H1 (cell line): ENCODE data around the gene GRIPAP1. TPM values are rescaled to one million over a fixed set of nuclear protein-coding genes. Genes with fewer than 3 reads are reported as not detected.

ENCODE experiments used
- BACH1 ChIP-seq: IDR thresholded peaks from 2 replicates; pipeline ENCODE4 v1.6.1; 2012; ENCODE audit warnings: low read length, improper control_type of control experiment
- SUZ12 ChIP-seq: fragments of 200-600 bp; sonication (generic); IDR thresholded peaks from 2 replicates; pipeline ENCODE4 v1.6.1; 2012; ENCODE audit warnings: mild to moderate bottlenecking, inconsistent platforms, low read length, moderate library complexity, mixed read lengths
- polyA plus RNA-seq, 7 experiments: library from polyadenylated mRNA; depleted of rRNA in 3 of 7; stranded (reverse) in 5 of 7; unstranded in 2 of 7; fragments of >200 nt in 5 of 7; fragments of 200-250 nt in 2 of 7; gene quantifications; 1 replicate in 5 of 7; 2 replicates in 1 of 7; 4 replicates in 1 of 7; pipeline versions ENCODE4 v1.2.1 to v1.2.3, GENCODE V29; 2011 to 2013; ENCODE audit warnings: missing spikeins in 2 of 7, mixed read lengths in 2 of 7
- total RNA-seq: library from RNA; stranded (reverse); fragmentation: NEBNext Ultra II Directional; extraction: Animal tissue kit (Norgen Biotek cat#: 25700); gene quantifications from 2 replicates; pipeline ENCODE4 v1.2.1, GENCODE V29; 2021

GRIPAP1 gene
- total and polyA plus RNA-seq, 2 of the 8 experiments (the other 6 are each of a cell fraction or from before 2014, with no cell fraction given) = 21.6 to 55.9 TPM

DNA sequence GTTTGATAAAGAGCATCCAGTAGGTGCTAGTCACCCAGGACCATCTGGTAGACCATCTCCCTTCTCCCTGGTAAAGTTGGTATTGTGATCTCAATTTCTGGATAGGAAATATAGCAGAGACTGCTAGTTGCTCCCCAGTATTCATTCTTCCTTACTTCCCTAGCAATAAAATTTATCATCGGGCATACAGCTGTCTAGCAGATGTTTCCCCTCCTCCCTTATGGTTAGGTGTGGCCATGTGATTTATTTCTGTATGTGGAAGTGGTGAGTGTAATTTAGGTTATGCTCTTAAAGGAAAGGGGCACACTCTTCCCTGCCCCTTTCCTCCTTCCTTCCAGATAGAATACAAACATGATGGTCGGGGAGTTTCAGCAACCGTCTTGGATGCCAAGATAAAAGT lies 18.2 kb downstream of the GRIPAP1 start (continued):
- TF ChIP-seq BACH1 (no peak), SUZ12 (no peak)
